CD14-positive monocyte (primary cell): ENCODE results near the gene TUBG2. TPM values are rescaled to one million over a fixed set of nuclear protein-coding genes. Genes with fewer than 3 reads are reported as not detected.

Source experiments
- DNase-seq, 3 donors: peaks; one replicate each; pipeline ENCODE4 v3.0.0-alpha.2; 2011 to 2022
- H2AFZ ChIP-seq: 2 replicates; pipeline ENCODE4 v1.6.0; 2012; ENCODE audit warnings: mild to moderate bottlenecking, low read depth, low read length, inconsistent platforms; ENCODE audit not compliant: insufficient read depth, poor library complexity, severe bottlenecking
- H3K27ac ChIP-seq, 2 donors: 1 replicate in 1 of 2; 2 replicates in 1 of 2; pipeline ENCODE4 v1.5.1; 2012 to 2013; ENCODE audit warnings: low read length in 2 of 2, control low read depth in 1 of 2, inconsistent platforms in 1 of 2, low read depth in 1 of 2, mild to moderate bottlenecking in 1 of 2
- H3K27me3 ChIP-seq, 2 donors: one replicate each; pipeline versions ENCODE4 v1.6.0 to v1.6.1; 2011 to 2013; ENCODE audit warnings: low read length in 2 of 2; ENCODE audit not compliant: control insufficient read depth in 2 of 2, insufficient read depth in 2 of 2
- H3K36me3 ChIP-seq, 2 donors: replicated peaks in 1 of 2; 1 replicate in 1 of 2; 2 replicates in 1 of 2; pipeline versions ENCODE4 v1.5.1 to v1.6.1; 2012 to 2013; ENCODE audit warnings: low read length in 2 of 2, control low read depth in 1 of 2, inconsistent platforms in 1 of 2, mild to moderate bottlenecking in 1 of 2; ENCODE audit not compliant: insufficient read depth in 2 of 2, control insufficient read depth in 1 of 2
- H3K4me1 ChIP-seq, 2 donors: 1 replicate in 1 of 2; 2 replicates in 1 of 2; pipeline versions ENCODE4 v1.5.1 to v1.6.1; 2012 to 2013; ENCODE audit warnings: low read length in 2 of 2, control low read depth in 1 of 2, inconsistent platforms in 1 of 2, mild to moderate bottlenecking in 1 of 2, moderate library complexity in 1 of 2; ENCODE audit not compliant: insufficient read depth in 2 of 2, control insufficient read depth in 1 of 2
- H3K4me2 ChIP-seq: replicated peaks from 2 replicates; pipeline ENCODE3; 2012; ENCODE audit warnings: low read length, moderate library complexity, mild to moderate bottlenecking; ENCODE audit not compliant: poor library complexity, severe bottlenecking; ENCODE audit errors: extremely low read depth
- H3K4me3 ChIP-seq, 3 experiments: fragments of 200-600 bp in 1 of 3; sonication (generic) in 1 of 3; replicated peaks in 1 of 3; 1 replicate in 2 of 3; 2 replicates in 1 of 3; pipeline ENCODE4 v1.5.1; 2011 to 2013; ENCODE audit warnings: low read length in 3 of 3, mild to moderate bottlenecking in 3 of 3, control low read depth in 2 of 3, low read depth in 2 of 3, inconsistent platforms in 1 of 3, moderate library complexity in 1 of 3
- H3K79me2 ChIP-seq: 2 replicates; pipeline ENCODE4 v1.6.0; 2012; ENCODE audit warnings: mild to moderate bottlenecking, control low read depth, inconsistent platforms, low read length, moderate library complexity; ENCODE audit not compliant: insufficient read depth
- H3K9ac ChIP-seq: 2 replicates; pipeline ENCODE4 v1.6.0; 2017; ENCODE audit warnings: low read length, mild to moderate bottlenecking; ENCODE audit not compliant: insufficient read depth, poor library complexity, severe bottlenecking
- H3K9me3 ChIP-seq, 2 donors: replicated peaks in 1 of 2; 1 replicate in 1 of 2; 2 replicates in 1 of 2; pipeline versions ENCODE4 v1.5.1 to v1.6.1; 2012 to 2013; ENCODE audit warnings: low read length in 2 of 2, control low read depth in 1 of 2; ENCODE audit not compliant: control insufficient read depth in 1 of 2, insufficient read depth in 1 of 2
- H4K20me1 ChIP-seq: 2 replicates; pipeline ENCODE4 v1.6.0; 2012; ENCODE audit warnings: mild to moderate bottlenecking, low read length, control low read depth, moderate library complexity; ENCODE audit not compliant: insufficient read depth
- H3K27ac Mint-ChIP-seq, 7 donors: one replicate each; pipeline ENCODE4 v1.8.0; 2020; ENCODE audit warnings: mild to moderate bottlenecking in 7 of 7, mixed read lengths in 7 of 7, moderate library complexity in 6 of 7, inconsistent platforms in 2 of 7
- H3K27me3 Mint-ChIP-seq, 3 donors: one replicate each; pipeline ENCODE4 v1.8.0; 2021 to 2022; ENCODE audit warnings: low read depth in 3 of 3, mild to moderate bottlenecking in 3 of 3, mixed read lengths in 3 of 3, moderate library complexity in 3 of 3, inconsistent platforms in 1 of 3
- H3K36me3 Mint-ChIP-seq, 2 donors: one replicate each; pipeline ENCODE4 v1.8.0; 2020; ENCODE audit warnings: mixed read lengths in 2 of 2, inconsistent platforms in 1 of 2, mild to moderate bottlenecking in 1 of 2
- H3K4me1 Mint-ChIP-seq: one replicate; pipeline ENCODE4 v1.8.0; 2020; ENCODE audit warnings: mild to moderate bottlenecking, mixed read lengths
- H3K4me3 Mint-ChIP-seq, 2 donors: one replicate each; pipeline ENCODE4 v1.8.0; 2020; ENCODE audit warnings: mild to moderate bottlenecking in 2 of 2, mixed read lengths in 2 of 2, moderate library complexity in 1 of 2
- H3K9me3 Mint-ChIP-seq, 7 donors: one replicate each; pipeline ENCODE4 v1.8.0; 2020 to 2022; ENCODE audit warnings: mixed read lengths in 7 of 7, mild to moderate bottlenecking in 6 of 7, moderate library complexity in 6 of 7, inconsistent platforms in 2 of 7
- WGBS: methylation state at CpG from one replicate; pipeline ENCODE4 v1.1.5; 2013; ENCODE audit warnings: missing lambda C conversion rate; ENCODE audit not compliant: insufficient coverage; 5-methylcytosine and 5-hydroxymethylcytosine counted together
- intact Hi-C, 2 donors: fragments of 100-400 bp; cut with micrococcal nuclease; formaldehyde crosslinking; loops; one replicate each; pipeline versions ENCODE4 v1.15.0 to v1.15.1; 2023
- polyA plus RNA-seq, 3 donors: library from polyadenylated mRNA; depleted of rRNA in 1 of 3; unstranded in 2 of 3; stranded (reverse) in 1 of 3; fragments of 300-500 nt in 2 of 3; fragments of >200 nt in 1 of 3; fragmentation: Illumina TruSeq in 2 of 3; gene quantifications; 1 replicate in 2 of 3; 2 replicates in 1 of 3; pipeline ENCODE4 v1.2.3, GENCODE V29; 2012 to 2021
- TF ChIP-seq, protein P1 (sequence below): fragments of 200-600 bp; IDR thresholded peaks from one replicate; pipeline ENCODE4 v1.8.0; 2022; ENCODE audit warnings: antibody characterized with exemption, mild to moderate bottlenecking

Gene TUBG2
- polyA plus RNA-seq, 3 donors, result 0.31 to 7.3 (median 0.47) TPM

DNA sequence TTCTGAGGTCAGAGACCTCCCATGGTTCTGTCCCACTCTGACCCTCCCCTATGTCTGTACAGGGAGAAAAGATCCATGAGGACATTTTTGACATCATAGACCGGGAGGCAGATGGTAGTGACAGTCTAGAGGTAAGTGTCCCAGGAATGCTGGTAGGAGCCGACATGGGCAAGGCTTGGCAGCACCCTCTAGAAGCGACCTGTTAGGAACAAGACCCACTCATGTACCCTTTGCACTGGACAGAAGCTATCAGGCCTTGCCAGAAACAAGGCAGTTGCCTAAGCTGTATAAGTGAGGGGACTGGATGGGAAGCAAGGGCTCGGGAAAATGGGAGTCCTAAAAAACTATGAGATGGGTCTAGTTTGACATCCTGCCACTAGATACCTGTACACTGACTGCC lies 47.1 kb upstream of the TUBG2 start:
- peaks cover 0 to 2% (median 0%) of the 10 kb centered on the region in 7 donors for H3K9me3 Mint-ChIP-seq
- peak overlapping the region in 1 of 7 donors; percentile 18 for H3K27ac Mint-ChIP-seq
- H3K9me3 ChIP-seq, result no peaks in the 10 kb centered on the region
- peaks cover 36 to 42% of the 10 kb centered on the region in 2 donors for H3K36me3 Mint-ChIP-seq
- H3K27me3 ChIP-seq, result no peaks in the 10 kb centered on the region
- no peak overlapping the region for H3K4me3 Mint-ChIP-seq
- TF ChIP-seq, protein P1, sequence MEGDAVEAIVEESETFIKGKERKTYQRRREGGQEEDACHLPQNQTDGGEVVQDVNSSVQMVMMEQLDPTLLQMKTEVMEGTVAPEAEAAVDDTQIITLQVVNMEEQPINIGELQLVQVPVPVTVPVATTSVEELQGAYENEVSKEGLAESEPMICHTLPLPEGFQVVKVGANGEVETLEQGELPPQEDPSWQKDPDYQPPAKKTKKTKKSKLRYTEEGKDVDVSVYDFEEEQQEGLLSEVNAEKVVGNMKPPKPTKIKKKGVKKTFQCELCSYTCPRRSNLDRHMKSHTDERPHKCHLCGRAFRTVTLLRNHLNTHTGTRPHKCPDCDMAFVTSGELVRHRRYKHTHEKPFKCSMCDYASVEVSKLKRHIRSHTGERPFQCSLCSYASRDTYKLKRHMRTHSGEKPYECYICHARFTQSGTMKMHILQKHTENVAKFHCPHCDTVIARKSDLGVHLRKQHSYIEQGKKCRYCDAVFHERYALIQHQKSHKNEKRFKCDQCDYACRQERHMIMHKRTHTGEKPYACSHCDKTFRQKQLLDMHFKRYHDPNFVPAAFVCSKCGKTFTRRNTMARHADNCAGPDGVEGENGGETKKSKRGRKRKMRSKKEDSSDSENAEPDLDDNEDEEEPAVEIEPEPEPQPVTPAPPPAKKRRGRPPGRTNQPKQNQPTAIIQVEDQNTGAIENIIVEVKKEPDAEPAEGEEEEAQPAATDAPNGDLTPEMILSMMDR, result no peak
- no peak overlapping the region for H3K27ac ChIP-seq
- no peak overlapping the region for H2AFZ ChIP-seq
- peaks cover 21% of the 10 kb centered on the region for H4K20me1 ChIP-seq
- H3K9ac ChIP-seq, result no peak overlapping the region
- H3K4me1 ChIP-seq, result peaks cover 17 to 27% of the 10 kb centered on the region in 2 donors
- peaks cover 22% of the 10 kb centered on the region for H3K4me1 Mint-ChIP-seq
- DNase-seq, result no peak
- H3K79me2 ChIP-seq, result peaks cover 26% of the 10 kb centered on the region
- 100% methylated on average over 2 of the region's 4 CpGs for WGBS
- H3K4me3 ChIP-seq, result no peak overlapping the region
- H3K36me3 ChIP-seq, result peaks cover 30 to 47% of the 10 kb centered on the region in 2 donors
- H3K27me3 Mint-ChIP-seq, result peaks cover 0 to 3% (median 0%) of the 10 kb centered on the region in 3 donors
- no peak overlapping the region for H3K4me2 ChIP-seq
- intact Hi-C loops, result no loop called here

DNA sequence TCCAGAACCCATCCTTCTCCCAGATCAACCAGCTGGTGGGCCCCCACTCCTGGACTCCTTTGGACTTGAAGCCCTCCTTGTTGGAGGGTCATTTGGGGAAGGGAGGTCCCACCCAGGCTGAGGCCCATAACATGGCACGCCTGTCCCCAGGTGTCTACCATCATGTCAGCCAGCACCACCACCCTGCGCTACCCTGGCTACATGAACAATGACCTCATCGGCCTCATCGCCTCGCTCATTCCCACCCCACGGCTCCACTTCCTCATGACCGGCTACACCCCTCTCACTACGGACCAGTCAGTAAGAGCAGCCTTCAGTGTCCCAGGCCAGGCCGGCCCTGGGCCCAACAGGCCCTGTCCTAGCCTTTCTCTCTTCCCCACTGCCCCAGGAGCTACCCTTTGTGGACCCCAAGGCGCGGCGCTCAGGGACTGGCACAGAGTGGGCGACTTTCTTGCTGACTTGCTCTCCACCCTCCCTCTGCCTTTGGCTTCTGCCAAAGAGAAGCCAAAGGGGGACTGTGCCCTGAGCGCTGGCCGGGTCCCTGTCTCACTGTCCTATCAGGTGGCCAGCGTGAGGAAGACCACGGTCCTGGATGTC lies 45.3 kb upstream of the TUBG2 start:
- Histone ChIP-seq H3K4me1 (peaks cover 4 to 9% of the 10 kb centered on the region in 2 donors), H3K9ac (no peak overlapping the region), H3K4me2 (no peak overlapping the region), H3K9me3 (no peaks in the 10 kb centered on the region), H3K36me3 (peaks cover 30 to 47% of the 10 kb centered on the region in 2 donors), H3K27ac (no peak overlapping the region), H3K4me3 (no peak overlapping the region), H3K27me3 (no peaks in the 10 kb centered on the region), H2AFZ (no peak overlapping the region), H4K20me1 (peaks cover 3% of the 10 kb centered on the region), H3K79me2 (peaks cover 8% of the 10 kb centered on the region)
- Mint-ChIP-seq H3K27me3 (peaks cover 0 to 3% (median 0%) of the 10 kb centered on the region in 3 donors), H3K4me3 (no peak overlapping the region), H3K4me1 (peaks cover 7% of the 10 kb centered on the region), H3K27ac (peak overlapping the region in 3 of 7 donors; percentile 7 to 68 (median 12)), H3K9me3 (no peaks in the 10 kb centered on the region), H3K36me3 (peaks cover 36 to 42% of the 10 kb centered on the region in 2 donors)
- intact Hi-C loops, result no loop called here
- TF ChIP-seq, protein P1, result no peak
- WGBS, result 96% methylated on average over 13 of the region's 17 CpGs
- DNase-seq, result no peak
